MCF 10A (cell line): ENCODE data around the gene NTN1. TPM values are rescaled to one million over a fixed set of nuclear protein-coding genes. Genes with fewer than 3 reads are reported as not detected.

ENCODE experiments used
- BruUV-seq: library from RNA; stranded (reverse); fragments of 400-500 nt; replicated peaks from 2 replicates; lab custom pipeline; 2021; lab: Mats Ljungman, UMichigan
- CTCF ChIA-PET: fragments of 300-600 bp; sonication (Branson Sonifier 250); formaldehyde crosslinking; extraction: SDS; loops from one replicate; lab custom pipeline; 2021; ENCODE audit warnings: antibody characterized with exemption, inconsistent platforms; lab: Yijun Ruan, JAX
- POLR2A ChIA-PET: fragments of 300-600, 350-650 bp; sonication (Branson Sonifier 250); formaldehyde crosslinking; extraction: SDS; loops from one replicate; lab custom pipeline; 2020; ENCODE audit warnings: antibody characterized with exemption, inconsistent platforms; lab: Yijun Ruan, JAX
- DNase-seq: peaks from one replicate; pipeline ENCODE4 v3.0.0-alpha.2; 2018; ENCODE audit not compliant: unreplicated experiment
- H3K27ac Mint-ChIP-seq: one replicate; pipeline ENCODE4 v1.8.0; 2022; ENCODE audit warnings: mild to moderate bottlenecking, low read depth, mixed read lengths; ENCODE audit not compliant: unreplicated experiment
- H3K27me3 Mint-ChIP-seq: one replicate; pipeline ENCODE4 v1.8.0; 2022; ENCODE audit warnings: mixed read lengths; ENCODE audit not compliant: insufficient read depth, unreplicated experiment
- H3K36me3 Mint-ChIP-seq: one replicate; pipeline ENCODE4 v1.8.0; 2022; ENCODE audit warnings: mild to moderate bottlenecking, moderate library complexity, mixed read lengths; ENCODE audit not compliant: insufficient read depth, unreplicated experiment
- H3K4me1 Mint-ChIP-seq: one replicate; pipeline ENCODE4 v1.8.0; 2022; ENCODE audit warnings: mixed read lengths; ENCODE audit not compliant: insufficient read depth, unreplicated experiment
- H3K4me3 Mint-ChIP-seq: one replicate; pipeline ENCODE4 v1.8.0; 2022; ENCODE audit warnings: mild to moderate bottlenecking, moderate library complexity, mixed read lengths; ENCODE audit not compliant: unreplicated experiment
- H3K9me3 Mint-ChIP-seq: one replicate; pipeline ENCODE4 v1.8.0; 2022; ENCODE audit warnings: mixed read lengths; ENCODE audit not compliant: unreplicated experiment
- intact Hi-C: fragments of 100-400 bp; cut with micrococcal nuclease; formaldehyde crosslinking; loops from 2 replicates; pipeline ENCODE4 v1.14.1; 2022
- total RNA-seq: library from RNA; stranded (reverse); gene quantifications from 2 replicates; pipeline ENCODE4 v1.2.3, GENCODE V29; 2022
- TF ChIP-seq, protein P1 (sequence below): fragments of 200-600 bp; IDR thresholded peaks from one replicate; pipeline ENCODE4 v1.8.0; 2022; ENCODE audit warnings: antibody characterized with exemption, mild to moderate bottlenecking; ENCODE audit not compliant: unreplicated experiment

NTN1 gene
- total RNA-seq, 1 experiment from 2014 or later, result 0.23 TPM

DNA sequence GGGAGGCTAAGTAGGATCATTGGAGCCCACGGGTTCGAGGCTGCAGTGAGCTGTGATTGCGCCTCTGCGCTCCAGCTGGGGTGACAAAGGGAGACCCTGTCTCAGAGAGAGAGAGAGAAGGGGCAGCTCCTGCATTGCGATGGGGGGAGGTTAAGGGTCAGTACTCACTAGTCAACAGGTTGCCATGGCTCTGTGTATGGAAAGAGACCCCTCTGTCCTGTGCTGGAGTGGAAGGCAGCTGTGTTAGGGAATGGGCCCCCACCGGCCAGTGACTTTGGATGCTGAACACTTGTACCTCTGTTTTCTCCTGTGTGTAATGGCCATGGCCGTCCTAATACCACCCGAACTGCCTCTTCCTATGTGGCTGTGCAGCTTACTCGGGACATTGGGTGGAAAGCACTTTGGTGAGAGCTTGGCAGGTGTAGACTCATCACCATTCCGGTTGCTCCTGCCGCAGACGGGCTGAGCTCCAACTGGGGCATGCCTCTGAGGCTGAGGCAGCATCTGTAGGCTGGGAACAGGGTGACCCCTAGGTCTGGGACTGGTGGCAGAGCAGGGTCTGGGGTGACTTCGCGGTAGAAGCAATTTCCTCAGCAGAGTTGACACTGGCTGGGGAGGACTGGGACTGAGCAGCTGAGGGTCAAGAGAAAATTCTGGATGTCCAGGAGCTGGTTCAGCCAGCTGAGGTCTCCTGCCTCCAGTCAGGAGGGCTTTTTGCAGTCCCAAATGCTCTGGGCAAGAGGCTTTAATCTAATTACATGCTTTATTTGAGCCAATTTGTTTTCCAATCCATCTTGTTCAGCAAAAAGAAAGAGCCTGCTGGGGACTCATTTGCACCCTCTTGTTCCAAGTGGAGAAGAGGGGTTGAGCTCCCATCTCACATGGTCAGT lies 184.5 kb downstream of the NTN1 start:
- ChIA-PET CTCF (interaction anchor here (0.5 to 0.6 kb wide), 2 partner anchors 120 to 326 kb away, joined by 3 read pairs; no protein-coding TSS in a partner anchor), POLR2A (no interaction called here)
- intact Hi-C loops, result no loop called here
- Mint-ChIP-seq H3K27me3 (peaks cover 24% of the 10 kb centered on the region), H3K27ac (no peak overlapping the region), H3K4me1 (no peaks in the 10 kb centered on the region), H3K9me3 (peaks cover 16% of the 10 kb centered on the region), H3K4me3 (no peak overlapping the region), H3K36me3 (peaks cover 5% of the 10 kb centered on the region)
- no TSS peak for BruUV-seq
- TF ChIP-seq, protein P1, sequence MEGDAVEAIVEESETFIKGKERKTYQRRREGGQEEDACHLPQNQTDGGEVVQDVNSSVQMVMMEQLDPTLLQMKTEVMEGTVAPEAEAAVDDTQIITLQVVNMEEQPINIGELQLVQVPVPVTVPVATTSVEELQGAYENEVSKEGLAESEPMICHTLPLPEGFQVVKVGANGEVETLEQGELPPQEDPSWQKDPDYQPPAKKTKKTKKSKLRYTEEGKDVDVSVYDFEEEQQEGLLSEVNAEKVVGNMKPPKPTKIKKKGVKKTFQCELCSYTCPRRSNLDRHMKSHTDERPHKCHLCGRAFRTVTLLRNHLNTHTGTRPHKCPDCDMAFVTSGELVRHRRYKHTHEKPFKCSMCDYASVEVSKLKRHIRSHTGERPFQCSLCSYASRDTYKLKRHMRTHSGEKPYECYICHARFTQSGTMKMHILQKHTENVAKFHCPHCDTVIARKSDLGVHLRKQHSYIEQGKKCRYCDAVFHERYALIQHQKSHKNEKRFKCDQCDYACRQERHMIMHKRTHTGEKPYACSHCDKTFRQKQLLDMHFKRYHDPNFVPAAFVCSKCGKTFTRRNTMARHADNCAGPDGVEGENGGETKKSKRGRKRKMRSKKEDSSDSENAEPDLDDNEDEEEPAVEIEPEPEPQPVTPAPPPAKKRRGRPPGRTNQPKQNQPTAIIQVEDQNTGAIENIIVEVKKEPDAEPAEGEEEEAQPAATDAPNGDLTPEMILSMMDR, result no peak
- DNase-seq, result no peak

DNA sequence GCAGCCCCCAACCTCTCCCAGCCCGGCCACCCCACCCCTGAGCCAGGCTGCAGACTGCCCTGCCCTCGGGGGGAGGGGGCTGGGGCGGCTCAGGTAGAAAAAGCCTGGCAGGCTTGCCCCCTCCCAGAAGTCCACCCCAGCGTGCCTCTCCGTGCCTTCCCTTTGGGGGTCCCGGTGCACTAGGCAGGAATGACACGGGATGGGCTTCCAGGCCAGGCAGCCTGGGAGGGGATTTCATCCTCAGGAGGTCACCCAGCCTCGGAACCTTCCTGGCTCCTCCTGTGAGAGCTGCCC lies 185.0 kb downstream of the NTN1 start:
- Mint-ChIP-seq H3K36me3 (peaks cover 4% of the 10 kb centered on the region), H3K4me3 (no peak overlapping the region), H3K27me3 (peaks cover 24% of the 10 kb centered on the region), H3K4me1 (no peaks in the 10 kb centered on the region), H3K27ac (no peak overlapping the region), H3K9me3 (peaks cover 16% of the 10 kb centered on the region)
- no peak for DNase-seq
- ChIA-PET CTCF (interaction anchor here (0.6 kb wide), 1 partner anchor 325 kb away, joined by 3 read pairs; no protein-coding TSS in a partner anchor), POLR2A (no interaction called here)
- intact Hi-C loops, result no loop called here
- BruUV-seq, result no TSS peak
- TF ChIP-seq, protein P1, result no peak

DNA sequence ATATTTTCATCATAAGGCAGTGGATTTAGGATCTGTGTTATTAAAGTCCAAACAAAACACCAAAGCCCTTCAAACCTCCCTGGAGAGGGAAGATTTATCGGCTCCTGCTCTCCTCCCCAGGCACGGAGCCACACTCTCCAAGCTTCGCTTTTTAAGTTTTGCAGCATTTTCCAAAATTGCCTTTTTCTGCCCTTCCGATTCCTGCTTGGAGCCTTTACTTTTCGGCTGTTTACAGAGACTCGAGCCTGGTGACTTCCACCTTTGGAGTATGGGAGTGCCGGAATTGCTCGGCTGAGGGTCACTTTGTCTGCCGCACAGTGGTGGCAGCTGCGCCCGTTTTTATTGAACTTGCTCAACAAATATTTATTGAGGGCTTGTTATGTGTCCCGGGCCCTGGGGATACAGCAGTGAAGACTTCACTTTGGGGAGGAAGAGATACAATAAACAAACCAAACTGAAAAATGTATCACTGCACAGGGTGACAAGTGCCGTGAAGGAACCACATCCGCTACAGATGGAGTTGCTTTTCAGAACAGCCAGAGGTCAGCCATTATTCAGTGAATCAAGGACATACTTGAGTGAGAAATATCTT lies 185.5 kb downstream of the NTN1 start:
- H3K4me3 Mint-ChIP-seq, result no peak overlapping the region

More for the DNA sequence above, 185.5 kb downstream of the NTN1 start:
- POLR2A ChIA-PET, result no interaction called here
- no TSS peak for BruUV-seq
- no peak for DNase-seq
- TF ChIP-seq, protein P1, result no peak
- Mint-ChIP-seq H3K27ac (no peak overlapping the region), H3K4me1 (no peaks in the 10 kb centered on the region), H3K36me3 (no peaks in the 10 kb centered on the region), H3K9me3 (peaks cover 16% of the 10 kb centered on the region), H3K27me3 (peaks cover 24% of the 10 kb centered on the region)
- intact Hi-C loops, result no loop called here
- CTCF ChIA-PET, result no interaction called here
